SK-N-SH treated with all-trans-retinoic acid at 6 μM for 48 hours (cell line): Measurements from ENCODE around the gene MTUS2.

Source experiments
- ATAC-seq: fragments of 200-7000 bp; cut with Tn5 transposase; 3 replicates; pipeline ENCODE4 v1.9.1; 2020; ENCODE audit warnings: mild to moderate bottlenecking, moderate library complexity
- ARNTL ChIP-seq: fragments of 450-650 bp; formaldehyde crosslinking; IDR thresholded peaks from 2 replicates; pipeline ENCODE4 v1.5.0; 2020; ENCODE audit warnings: low read depth, mild to moderate bottlenecking, moderate library complexity, borderline replicate concordance
- BACH2 ChIP-seq: fragments of 250-450 bp; sonication (Bioruptor Pico); IDR thresholded peaks from 2 replicates; pipeline ENCODE4 v1.9.0; 2021; ENCODE audit warnings: mild to moderate bottlenecking, borderline replicate concordance
- ESRRG ChIP-seq: fragments of 250-450 bp; sonication (Bioruptor Pico); IDR thresholded peaks from 2 replicates; pipeline ENCODE4 v1.6.1; 2021; ENCODE audit warnings: mild to moderate bottlenecking
- GLIS3 ChIP-seq: fragments of 250-450 bp; sonication (Bioruptor Pico); IDR thresholded peaks from 2 replicates; pipeline ENCODE4 v1.5.0; 2020; ENCODE audit warnings: mild to moderate bottlenecking, moderate library complexity
- OSR1 ChIP-seq: fragments of 250-450 bp; sonication (Bioruptor Pico); IDR thresholded peaks from 2 replicates; pipeline ENCODE4 v1.8.0; 2022; ENCODE audit warnings: moderate library complexity, mild to moderate bottlenecking, inconsistent platforms
- PPARA ChIP-seq: fragments of 250-450 bp; sonication (Bioruptor Pico); IDR thresholded peaks from 2 replicates; pipeline ENCODE4 v1.5.0; 2020; ENCODE audit warnings: mild to moderate bottlenecking, borderline replicate concordance
- RARB ChIP-seq: fragments of 250-450 bp; sonication (Bioruptor Pico); IDR thresholded peaks from 2 replicates; pipeline ENCODE4 v1.8.0; 2021; ENCODE audit warnings: mild to moderate bottlenecking, moderate library complexity
- SNAI2 ChIP-seq: fragments of 250-450 bp; sonication (Bioruptor Pico); IDR thresholded peaks from 2 replicates; pipeline ENCODE4 v1.5.0; 2020; ENCODE audit warnings: mild to moderate bottlenecking, moderate library complexity
- TOX ChIP-seq: fragments of 250-450 bp; sonication (Bioruptor Pico); IDR thresholded peaks from 2 replicates; pipeline ENCODE4 v1.8.0; 2021; ENCODE audit warnings: mild to moderate bottlenecking, moderate library complexity, borderline replicate concordance
- ZC3H10 ChIP-seq: fragments of 250-450 bp; sonication (Bioruptor Pico); IDR thresholded peaks from 2 replicates; pipeline ENCODE4 v1.5.1; 2021; ENCODE audit warnings: mild to moderate bottlenecking, moderate library complexity
- ZFP3 ChIP-seq: fragments of 250-450 bp; sonication (Bioruptor Pico); IDR thresholded peaks from 2 replicates; pipeline ENCODE4 v1.5.0; 2020; ENCODE audit warnings: mild to moderate bottlenecking, moderate library complexity
- ZFP30 ChIP-seq: fragments of 450-650 bp; formaldehyde crosslinking; IDR thresholded peaks from 2 replicates; pipeline ENCODE4 v1.5.0; 2022; ENCODE audit warnings: mild to moderate bottlenecking, moderate library complexity
- ZNF565 ChIP-seq: fragments of 450-650 bp; formaldehyde crosslinking; conservative IDR thresholded peaks from 2 replicates; pipeline ENCODE4 v1.5.0; 2020; ENCODE audit warnings: low read depth, mild to moderate bottlenecking, moderate library complexity
- ZNF70 ChIP-seq: fragments of 450-650 bp; formaldehyde crosslinking; IDR thresholded peaks from 2 replicates; pipeline ENCODE4 v1.5.0; 2020; ENCODE audit warnings: mild to moderate bottlenecking, moderate library complexity
- ZNF8 ChIP-seq: fragments of 450-650 bp; formaldehyde crosslinking; IDR thresholded peaks from 2 replicates; pipeline ENCODE4 v1.5.0; 2020; ENCODE audit warnings: mild to moderate bottlenecking, moderate library complexity
- TF ChIP-seq, protein P1 (sequence below): fragments of 250-450 bp; sonication (Bioruptor Pico); IDR thresholded peaks from 2 replicates; pipeline ENCODE4 v1.5.1; 2021; ENCODE audit warnings: mild to moderate bottlenecking, moderate library complexity
- TF ChIP-seq, protein P2 (sequence below): fragments of 250-450 bp; sonication (Bioruptor Pico); IDR thresholded peaks from 2 replicates; pipeline ENCODE4 v1.8.0; 2020; ENCODE audit warnings: mild to moderate bottlenecking, moderate library complexity, borderline replicate concordance
- TF ChIP-seq, protein P3 (sequence below): fragments of 250-450 bp; sonication (Bioruptor Pico); IDR thresholded peaks from 2 replicates; pipeline ENCODE4 v1.5.0; 2020; ENCODE audit warnings: mild to moderate bottlenecking, moderate library complexity
- TF ChIP-seq, protein P4 (sequence below): fragments of 250-450 bp; sonication (Bioruptor Pico); IDR thresholded peaks from 2 replicates; pipeline ENCODE4 v1.5.1; 2020; ENCODE audit warnings: low read depth, mild to moderate bottlenecking, moderate library complexity

Gene MTUS2

DNA sequence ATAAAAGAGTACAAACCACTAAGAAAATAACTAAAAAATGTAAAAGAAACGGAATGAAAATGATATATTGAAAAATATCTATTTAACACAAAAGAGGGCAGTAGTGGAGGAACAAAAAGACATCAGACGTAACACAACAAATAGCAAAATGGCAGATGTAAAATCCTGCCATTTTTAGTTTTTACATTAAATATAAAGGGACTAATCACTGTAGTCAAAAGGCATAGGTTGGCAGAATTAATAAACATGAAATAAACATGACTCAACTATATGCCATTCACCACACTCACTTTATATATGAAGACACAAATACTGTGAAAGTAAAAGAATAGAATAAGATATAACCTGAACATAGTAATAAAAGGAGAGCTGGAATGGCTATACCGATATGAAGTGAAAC, 11.0 kb downstream of the MTUS2 start:
- no peak for TF ChIP-seq ZNF8
- no peak for TF ChIP-seq GLIS3 (CRISPR knock-in tag)
- TF ChIP-seq RARB (CRISPR knock-in tag): no peak
- TF ChIP-seq ARNTL (CRISPR knock-in tag): no peak
- TF ChIP-seq, protein P1, sequence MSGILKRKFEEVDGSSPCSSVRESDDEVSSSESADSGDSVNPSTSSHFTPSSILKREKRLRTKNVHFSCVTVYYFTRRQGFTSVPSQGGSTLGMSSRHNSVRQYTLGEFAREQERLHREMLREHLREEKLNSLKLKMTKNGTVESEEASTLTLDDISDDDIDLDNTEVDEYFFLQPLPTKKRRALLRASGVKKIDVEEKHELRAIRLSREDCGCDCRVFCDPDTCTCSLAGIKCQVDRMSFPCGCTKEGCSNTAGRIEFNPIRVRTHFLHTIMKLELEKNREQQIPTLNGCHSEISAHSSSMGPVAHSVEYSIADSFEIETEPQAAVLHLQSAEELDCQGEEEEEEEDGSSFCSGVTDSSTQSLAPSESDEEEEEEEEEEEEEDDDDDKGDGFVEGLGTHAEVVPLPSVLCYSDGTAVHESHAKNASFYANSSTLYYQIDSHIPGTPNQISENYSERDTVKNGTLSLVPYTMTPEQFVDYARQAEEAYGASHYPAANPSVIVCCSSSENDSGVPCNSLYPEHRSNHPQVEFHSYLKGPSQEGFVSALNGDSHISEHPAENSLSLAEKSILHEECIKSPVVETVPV (CRISPR knock-in tag): no peak
- TF ChIP-seq ZC3H10: no peak
- no peak for TF ChIP-seq ZFP3 (CRISPR knock-in tag)
- ATAC-seq: no peak

DNA sequence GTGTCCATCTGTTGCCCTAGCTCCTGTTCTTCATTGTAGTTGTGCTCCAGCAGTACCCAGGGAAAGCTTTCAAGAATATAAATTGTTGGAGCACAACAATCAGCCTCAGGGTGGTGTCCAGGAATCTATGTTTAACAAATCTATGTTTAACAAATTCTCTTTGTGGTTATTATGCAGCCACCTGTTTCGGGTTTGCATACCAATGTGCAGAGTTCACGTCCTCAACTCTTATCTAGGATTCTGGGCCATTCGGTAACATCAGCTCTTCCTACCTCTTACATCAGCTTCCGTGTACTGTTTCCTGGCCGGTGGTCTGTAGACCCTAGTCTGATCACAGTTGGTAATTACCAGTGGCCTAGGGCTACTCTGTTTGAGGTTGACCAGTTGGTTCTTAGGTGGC, 17.0 kb downstream of the MTUS2 start:
- no peak for TF ChIP-seq ZFP30
- TF ChIP-seq, protein P2, sequence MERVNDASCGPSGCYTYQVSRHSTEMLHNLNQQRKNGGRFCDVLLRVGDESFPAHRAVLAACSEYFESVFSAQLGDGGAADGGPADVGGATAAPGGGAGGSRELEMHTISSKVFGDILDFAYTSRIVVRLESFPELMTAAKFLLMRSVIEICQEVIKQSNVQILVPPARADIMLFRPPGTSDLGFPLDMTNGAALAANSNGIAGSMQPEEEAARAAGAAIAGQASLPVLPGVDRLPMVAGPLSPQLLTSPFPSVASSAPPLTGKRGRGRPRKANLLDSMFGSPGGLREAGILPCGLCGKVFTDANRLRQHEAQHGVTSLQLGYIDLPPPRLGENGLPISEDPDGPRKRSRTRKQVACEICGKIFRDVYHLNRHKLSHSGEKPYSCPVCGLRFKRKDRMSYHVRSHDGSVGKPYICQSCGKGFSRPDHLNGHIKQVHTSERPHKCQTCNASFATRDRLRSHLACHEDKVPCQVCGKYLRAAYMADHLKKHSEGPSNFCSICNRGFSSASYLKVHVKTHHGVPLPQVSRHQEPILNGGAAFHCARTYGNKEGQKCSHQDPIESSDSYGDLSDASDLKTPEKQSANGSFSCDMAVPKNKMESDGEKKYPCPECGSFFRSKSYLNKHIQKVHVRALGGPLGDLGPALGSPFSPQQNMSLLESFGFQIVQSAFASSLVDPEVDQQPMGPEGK (CRISPR knock-in tag): no peak
- TF ChIP-seq ZC3H10: no peak
- no peak for ATAC-seq

DNA sequence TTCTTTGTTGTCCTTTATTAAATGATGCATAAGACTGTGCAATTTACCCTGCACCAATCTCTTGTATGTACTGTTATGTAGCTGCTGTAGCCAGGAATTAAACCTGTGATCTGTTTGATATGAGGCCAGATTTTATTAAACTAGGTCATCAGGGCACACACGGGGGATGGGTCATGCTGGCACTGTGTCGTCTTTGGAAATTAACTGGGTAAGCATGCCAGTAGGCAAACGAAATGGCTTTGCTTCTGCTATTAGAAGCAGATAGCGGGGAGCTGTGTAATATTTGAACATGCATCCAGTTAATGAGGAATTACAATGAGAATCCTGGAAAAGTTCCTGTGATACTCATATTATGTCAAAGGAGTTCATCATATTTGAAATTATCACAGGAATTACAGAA, 23.5 kb downstream of the MTUS2 start:
- no peak for ATAC-seq
- no peak for TF ChIP-seq ZFP3 (CRISPR knock-in tag)

DNA sequence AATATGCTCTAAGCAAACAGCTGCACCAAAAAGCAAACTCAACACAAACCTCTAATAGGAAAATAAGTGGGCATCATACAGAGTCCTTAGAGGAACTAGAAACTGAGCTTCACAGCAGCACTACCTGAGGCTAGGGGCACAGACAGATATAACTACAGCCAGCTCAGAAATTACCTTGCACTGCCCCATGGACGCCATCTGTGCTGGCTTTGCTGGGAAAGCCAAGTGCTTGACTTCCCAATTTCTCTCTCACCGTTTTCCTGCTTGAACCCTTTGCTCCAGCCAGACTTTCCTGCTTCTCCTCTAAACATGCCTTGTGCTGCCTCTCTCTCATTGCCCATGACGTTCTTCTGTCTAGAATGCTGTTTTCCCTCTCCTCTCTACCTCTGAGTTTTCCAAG, 29.3 kb downstream of the MTUS2 start:
- no peak for ATAC-seq
- TF ChIP-seq TOX (CRISPR knock-in tag) (no peak), ARNTL (CRISPR knock-in tag) (no peak), ZNF565 (CRISPR knock-in tag) (no peak)
- TF ChIP-seq, all 23 proteins: peak for 0

DNA sequence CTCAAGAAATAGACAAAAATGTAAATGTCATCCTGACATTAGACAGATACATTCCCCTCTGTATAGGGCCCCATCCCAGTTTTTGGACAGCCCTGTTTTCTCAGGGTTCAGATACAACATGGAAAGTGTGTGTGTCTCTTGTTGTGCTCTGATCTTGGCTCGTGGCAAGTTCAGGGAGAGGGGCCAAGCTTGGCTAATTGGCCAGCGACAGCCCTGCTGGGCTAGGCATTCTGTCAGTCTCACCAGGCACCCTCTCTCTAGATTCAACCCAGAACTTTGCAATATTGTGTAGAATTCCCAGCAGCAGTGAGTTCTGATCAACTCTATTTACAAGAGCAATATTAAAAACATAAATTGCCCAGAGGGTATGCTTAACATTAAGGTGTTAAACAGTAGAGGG, 30.1 kb downstream of the MTUS2 start:
- ATAC-seq: no peak
- TF ChIP-seq, protein P3, sequence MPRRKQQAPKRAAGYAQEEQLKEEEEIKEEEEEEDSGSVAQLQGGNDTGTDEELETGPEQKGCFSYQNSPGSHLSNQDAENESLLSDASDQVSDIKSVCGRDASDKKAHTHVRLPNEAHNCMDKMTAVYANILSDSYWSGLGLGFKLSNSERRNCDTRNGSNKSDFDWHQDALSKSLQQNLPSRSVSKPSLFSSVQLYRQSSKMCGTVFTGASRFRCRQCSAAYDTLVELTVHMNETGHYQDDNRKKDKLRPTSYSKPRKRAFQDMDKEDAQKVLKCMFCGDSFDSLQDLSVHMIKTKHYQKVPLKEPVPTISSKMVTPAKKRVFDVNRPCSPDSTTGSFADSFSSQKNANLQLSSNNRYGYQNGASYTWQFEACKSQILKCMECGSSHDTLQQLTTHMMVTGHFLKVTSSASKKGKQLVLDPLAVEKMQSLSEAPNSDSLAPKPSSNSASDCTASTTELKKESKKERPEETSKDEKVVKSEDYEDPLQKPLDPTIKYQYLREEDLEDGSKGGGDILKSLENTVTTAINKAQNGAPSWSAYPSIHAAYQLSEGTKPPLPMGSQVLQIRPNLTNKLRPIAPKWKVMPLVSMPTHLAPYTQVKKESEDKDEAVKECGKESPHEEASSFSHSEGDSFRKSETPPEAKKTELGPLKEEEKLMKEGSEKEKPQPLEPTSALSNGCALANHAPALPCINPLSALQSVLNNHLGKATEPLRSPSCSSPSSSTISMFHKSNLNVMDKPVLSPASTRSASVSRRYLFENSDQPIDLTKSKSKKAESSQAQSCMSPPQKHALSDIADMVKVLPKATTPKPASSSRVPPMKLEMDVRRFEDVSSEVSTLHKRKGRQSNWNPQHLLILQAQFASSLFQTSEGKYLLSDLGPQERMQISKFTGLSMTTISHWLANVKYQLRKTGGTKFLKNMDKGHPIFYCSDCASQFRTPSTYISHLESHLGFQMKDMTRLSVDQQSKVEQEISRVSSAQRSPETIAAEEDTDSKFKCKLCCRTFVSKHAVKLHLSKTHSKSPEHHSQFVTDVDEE: no peak
- TF ChIP-seq, protein P2 (CRISPR knock-in tag): no peak
- TF ChIP-seq ESRRG (CRISPR knock-in tag): no peak
- no peak for TF ChIP-seq SNAI2
- no peak for TF ChIP-seq ZFP30
- no peak for TF ChIP-seq PPARA
- TF ChIP-seq BACH2 (CRISPR knock-in tag): no peak
- no peak for TF ChIP-seq ZNF8
- TF ChIP-seq, protein P1 (CRISPR knock-in tag): no peak
- TF ChIP-seq TOX (CRISPR knock-in tag): no peak
- TF ChIP-seq ARNTL (CRISPR knock-in tag): no peak
- TF ChIP-seq ZNF70: no peak
- no peak for TF ChIP-seq ZC3H10
- TF ChIP-seq, protein P4, sequence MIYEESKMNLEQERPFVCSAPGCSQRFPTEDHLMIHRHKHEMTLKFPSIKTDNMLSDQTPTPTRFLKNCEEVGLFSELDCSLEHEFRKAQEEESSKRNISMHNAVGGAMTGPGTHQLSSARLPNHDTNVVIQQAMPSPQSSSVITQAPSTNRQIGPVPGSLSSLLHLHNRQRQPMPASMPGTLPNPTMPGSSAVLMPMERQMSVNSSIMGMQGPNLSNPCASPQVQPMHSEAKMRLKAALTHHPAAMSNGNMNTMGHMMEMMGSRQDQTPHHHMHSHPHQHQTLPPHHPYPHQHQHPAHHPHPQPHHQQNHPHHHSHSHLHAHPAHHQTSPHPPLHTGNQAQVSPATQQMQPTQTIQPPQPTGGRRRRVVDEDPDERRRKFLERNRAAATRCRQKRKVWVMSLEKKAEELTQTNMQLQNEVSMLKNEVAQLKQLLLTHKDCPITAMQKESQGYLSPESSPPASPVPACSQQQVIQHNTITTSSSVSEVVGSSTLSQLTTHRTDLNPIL (CRISPR knock-in tag): no peak
- TF ChIP-seq OSR1: no peak
- no peak for TF ChIP-seq ZFP3 (CRISPR knock-in tag)
- no peak for TF ChIP-seq GLIS3 (CRISPR knock-in tag)
- TF ChIP-seq RARB (CRISPR knock-in tag): no peak
- TF ChIP-seq, all 23 proteins: peak for 0
